Kidney glomerular epithelial cell (primary cell): ENCODE measurements around the gene SH3BP5.
A peak's percentile ranks its signal among the peaks of the same experiment; 100 is the strongest.

Experiments used
- DNase-seq: peaks from one replicate; lab custom pipeline; 2025; lab: John Stamatoyannopoulos, UW

SH3BP5 gene

DNA sequence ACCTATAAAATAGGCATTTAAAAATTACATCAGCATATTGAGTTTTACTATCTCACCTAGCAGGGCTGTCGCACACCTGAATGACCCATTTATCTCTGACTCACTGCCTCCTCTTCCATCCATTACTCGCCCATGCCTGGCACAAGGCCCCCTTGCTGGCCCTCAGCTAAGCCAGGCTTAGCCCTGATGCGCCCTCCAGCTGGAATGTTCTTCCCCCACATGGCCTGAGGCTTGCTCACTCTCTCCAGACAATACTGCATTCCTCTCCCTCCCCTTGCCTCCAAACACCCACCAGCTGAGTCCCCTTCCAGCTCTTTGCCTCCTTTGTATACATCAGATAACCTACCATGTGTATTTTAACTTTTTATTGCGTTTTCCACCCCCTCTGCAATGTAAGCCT lies 7.2 kb downstream of the SH3BP5 start:
- peak; percentile 90 for DNase-seq

DNA sequence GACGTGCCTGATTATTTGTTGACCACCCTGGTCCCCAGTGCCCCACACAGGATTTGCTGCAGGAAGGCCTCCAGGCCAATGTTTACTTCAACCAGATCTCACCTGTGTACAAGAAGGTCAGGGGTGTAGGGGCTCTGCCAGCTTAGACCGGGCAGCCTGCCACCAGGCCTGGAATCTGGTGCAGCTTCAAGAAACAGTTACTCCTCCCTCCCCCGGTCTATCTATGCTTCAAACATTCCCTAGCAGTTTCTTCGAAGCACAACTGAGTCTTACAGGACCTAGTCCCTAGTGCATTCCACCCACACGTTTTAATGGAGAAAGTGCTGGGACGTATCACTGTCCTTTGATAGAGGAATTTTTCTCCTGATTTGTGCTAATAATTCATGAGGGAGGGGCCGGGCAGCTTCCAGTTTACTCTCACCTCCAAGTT lies 8.0 kb downstream of the SH3BP5 start:
- DNase-seq = peak; percentile 17

DNA sequence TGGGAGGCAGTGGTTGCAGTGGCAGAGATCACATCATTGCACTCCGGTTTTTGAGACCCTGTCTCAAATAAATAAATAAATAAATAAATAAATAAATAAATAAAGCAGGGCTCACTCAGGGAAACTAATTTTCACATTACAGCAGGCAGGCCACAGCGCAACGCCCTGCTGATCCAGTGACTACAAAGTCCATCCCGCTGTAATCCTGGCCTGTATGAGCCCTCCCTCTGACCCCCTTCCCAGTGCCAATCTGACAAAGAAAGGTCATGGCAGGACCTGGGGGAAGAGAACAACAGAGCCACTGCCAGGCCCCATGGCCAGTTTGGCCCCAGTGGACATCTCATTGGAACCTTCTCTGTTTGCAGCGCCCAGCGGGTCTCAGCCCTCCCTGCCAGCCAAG lies 9.3 kb downstream of the SH3BP5 start:
- no peak for DNase-seq

DNA sequence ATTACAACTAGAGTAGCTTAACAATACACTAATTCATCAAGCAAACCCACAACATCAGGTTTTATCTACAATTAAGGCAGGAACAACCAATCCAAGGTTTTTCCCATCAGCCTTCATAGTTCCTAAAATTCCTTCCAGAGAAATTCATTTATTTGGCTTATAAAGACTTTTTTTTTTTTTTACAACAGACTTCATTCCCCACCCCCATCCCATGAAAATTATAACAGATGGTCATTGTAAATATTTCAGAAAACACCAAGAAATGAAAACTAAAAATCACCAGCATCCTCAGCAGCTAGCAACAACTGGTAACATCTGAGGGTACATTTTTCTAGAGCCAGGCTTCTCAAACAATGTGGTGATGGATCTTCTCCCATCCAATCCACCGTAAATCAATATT lies 11.0 kb downstream of the SH3BP5 start:
- no peak for DNase-seq

DNA sequence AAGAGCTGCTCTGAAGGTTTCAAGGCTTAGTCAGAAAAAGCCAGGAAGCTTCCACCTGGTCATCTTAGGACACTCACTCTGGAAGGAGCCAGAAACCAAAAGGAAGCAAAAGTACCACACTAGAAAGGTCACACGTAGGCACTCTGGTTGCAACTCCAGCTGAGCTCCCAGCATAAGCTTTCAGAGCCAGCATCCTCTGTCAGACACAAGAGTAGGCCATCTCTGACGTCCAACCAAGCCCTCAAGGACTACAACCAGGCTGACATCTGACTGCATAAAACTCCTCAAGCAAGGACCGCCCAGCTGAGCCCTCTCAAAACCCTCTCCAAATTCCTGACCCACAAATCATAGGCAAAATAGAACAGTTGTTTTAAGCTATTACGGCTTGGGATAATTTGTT lies 12.8 kb downstream of the SH3BP5 start:
- DNase-seq = no peak

DNA sequence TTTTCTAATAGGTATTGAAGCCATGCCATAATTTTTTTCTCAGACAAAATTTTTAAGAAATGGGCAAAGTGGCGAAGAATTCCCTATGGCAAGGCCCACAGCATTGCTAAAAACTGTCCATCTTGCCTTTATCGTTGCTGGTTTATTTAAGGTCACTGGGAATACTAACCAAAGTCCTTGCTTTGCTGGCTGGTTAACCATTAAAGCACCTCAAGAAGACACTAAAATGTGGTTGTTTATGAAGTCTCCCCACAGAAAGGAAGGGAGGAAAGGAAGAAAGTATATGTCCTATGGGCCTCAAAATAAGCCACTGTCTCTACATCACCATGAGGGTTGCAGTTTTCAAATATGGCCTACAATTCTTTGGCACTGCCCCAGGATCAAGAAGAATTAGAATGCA lies 13.2 kb downstream of the SH3BP5 start:
- DNase-seq = no peak

DNA sequence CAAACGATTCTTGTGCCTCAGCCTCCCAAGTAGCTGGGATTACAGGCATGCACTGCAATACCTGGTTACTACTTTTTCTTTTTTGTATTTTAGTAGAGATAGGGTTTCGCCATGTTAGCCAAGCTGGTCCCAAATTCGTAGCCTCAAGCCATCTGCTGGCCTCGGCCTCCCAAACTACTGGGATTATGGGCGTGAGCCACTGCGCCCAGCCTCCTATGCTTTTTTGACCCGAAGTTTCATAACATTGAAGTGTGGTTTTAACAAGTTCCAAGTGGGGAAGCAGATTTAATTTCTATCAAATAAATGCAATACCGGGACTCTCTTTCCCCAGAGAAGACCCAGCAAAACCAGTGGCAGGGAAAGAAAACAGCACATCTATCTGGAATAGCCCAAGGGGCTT lies 13.7 kb downstream of the SH3BP5 start:
- no peak for DNase-seq

DNA sequence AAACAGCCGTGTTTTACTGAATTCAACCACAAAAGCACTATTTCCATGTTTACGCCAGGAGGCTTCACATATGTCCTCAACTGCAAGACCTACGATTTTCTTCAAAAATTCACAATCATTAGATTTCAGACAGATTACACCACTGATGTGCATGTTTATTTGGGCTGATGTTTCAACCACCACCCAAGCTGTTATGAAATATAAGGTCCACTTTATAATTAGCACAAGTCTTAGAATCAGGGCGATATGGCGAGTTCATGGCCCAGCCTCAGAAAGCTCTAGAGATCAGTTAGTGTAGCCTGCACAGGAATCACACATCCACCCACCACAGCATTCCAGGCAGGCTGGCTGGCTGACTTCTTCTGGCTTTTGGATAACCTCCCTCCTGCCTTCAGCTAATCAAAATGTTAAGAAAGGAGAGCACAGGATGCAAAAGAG lies 15.4 kb downstream of the SH3BP5 start:
- DNase-seq = no peak

DNA sequence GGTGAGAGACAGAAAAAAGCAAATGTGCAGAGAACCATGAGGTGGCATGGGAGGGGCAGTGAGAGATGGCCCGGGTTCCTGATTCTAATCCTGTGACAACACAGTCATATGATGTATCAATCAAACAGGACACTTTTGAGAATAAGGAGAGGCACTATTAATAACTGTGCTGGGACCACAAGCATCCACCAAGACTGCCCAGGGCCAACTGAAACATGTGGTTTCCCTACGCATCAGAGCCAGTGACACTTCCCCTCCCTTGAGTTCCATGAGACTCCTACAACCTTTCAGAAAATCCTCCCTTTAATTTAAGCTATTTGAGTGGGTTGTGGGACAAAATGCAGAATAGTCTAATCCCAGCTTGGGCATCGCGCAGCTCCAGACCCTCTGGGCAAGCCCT lies 17.4 kb downstream of the SH3BP5 start:
- no peak for DNase-seq

DNA sequence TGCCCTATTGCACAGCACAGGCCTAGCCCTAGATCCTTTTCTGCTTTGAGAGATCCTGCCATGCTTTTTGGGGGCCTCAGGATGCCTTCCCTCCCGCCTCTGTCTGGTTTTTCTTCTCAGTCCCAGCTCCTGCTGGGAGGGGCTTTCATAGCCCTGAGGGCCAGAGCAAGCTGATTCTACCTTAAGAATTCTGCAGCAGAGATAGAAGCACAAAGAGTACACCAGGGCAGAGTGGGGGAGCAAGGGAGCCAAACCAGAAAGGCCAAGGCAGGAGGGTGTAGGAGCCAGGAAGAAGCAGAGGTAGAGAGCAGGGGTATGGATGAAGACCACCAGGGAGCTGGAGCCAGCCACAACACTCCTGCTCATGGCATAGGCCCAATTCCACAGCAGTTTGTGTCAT lies 18.1 kb downstream of the SH3BP5 start:
- DNase-seq = no peak

DNA sequence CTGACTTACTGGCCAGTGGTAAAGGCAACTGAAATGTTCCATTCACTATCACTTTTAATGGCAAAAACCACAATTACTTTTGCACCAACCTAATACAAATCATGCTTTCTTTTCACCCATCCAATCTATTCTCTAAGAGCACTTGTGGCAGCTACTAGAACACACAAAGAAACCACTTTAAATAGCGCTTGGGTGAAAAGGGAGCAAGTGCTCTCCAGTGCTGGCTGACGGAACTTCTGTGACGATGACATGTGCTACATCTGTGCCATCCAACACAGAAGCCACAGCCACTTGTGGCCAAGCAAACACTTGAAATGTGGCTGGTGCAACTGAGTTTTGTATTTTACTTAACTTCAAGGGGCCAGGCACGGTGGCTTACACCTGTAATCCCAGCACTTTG lies 18.9 kb downstream of the SH3BP5 start:
- DNase-seq = no peak

DNA sequence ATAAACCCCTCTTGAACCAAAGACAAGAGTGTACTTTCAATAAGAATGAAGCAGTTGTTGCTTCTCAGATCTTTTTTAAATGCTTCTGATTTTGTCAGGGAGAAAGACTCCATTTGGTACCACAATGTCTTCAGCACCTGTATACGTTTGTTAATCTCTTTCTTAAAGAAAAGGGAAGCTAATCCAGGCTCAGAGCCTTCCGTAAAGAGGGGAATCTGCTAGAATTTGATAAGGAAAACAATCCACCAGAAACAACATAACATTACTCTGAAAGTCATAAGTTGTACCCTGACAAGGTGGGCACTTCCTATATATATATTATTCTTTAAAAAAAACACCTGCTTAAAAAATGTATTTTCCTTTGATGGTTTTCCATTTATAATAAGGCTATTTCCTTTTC lies 19.8 kb downstream of the SH3BP5 start:
- no peak for DNase-seq

DNA sequence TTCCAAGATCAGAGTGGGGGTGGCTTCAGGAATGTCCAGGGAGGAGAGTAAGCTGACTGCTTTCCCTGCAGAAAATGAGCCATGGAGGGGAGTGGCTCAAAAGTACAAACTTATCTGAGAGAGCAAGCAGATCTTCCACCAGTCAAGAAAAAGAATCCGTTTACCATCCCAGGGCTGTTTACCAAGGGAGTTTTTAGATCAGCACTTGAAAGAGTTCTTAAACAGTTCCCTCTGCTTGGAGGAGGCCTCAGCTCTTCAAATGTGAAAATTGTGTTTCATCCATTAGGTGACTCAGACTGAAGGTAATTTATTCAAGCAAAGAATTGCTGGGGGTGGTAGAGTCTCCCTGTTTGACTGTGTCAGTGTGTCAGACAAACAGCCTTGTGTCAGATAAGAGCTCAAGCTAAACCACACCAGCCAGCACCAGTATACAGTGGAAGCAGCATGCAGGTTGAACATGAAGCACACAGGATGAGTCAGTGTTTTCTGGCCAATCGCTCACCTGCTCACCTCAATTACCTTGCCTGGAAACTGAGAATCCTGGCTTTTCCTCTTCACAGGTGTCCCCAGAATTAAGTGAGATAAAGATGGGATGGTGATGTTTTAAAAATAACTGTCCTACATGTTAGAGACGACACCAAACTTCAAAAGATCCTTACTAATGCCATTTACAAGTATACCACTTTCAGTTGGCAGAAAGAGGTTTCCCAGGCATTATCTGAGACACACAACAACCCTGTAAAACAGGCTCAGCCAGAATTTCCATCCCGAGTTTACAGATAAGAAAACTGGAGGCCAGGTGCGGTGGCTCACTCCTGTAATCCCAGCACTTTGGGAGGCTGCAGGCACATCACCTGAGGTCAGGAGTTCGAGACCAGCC lies 21.7 kb downstream of the SH3BP5 start:
- peak; percentile 92 for DNase-seq

DNA sequence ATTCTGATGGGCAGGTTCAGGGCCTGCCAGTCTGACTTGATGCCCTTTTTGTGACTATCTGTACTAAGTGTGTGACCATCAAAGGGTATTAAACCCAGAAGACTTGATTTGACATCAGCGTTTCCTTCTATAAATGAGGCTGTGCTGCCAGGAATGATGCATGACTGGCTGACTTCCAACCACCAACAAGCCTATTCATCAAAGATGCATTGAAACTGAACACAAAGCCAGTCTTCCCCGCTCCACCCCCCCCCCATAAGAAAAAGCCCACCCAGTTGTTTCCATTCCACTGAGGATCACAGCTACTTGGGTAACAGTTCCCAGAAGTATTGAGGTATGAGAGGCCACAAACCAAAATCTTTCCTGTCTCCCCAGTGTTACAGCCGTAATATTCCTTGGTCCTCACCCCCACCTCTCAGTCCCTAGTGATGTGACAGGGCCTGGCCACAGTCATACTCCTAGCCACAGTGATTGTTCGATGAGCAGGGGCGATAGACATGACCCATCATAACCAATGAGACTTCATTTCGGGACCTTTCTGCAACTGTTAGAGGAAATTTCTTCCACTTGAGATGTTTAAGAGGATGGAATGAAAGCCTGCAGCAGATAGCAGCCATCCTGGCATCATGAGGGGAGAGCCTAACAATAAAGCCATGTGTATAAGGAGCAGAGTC lies 22.6 kb downstream of the SH3BP5 start:
- DNase-seq = no peak

DNA sequence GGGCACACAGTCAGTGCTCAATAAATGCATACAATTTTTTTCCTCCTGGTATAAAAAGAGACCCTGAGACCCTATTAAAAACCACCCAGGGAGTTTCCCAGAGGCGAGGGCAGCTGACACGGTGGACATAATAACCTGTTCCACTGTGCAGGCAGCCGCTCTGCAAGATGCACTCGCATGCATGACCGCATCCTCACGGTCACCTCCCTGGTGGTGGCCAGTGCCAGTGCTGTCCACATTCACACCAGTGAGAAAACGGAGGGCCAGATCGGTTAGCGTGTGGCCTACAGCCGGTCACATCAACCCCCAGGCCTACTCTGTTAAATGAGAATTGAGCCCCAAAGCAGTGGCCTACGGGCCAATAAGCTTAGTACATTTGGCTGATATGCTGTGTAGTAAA lies 24.8 kb downstream of the SH3BP5 start:
- DNase-seq = no peak

DNA sequence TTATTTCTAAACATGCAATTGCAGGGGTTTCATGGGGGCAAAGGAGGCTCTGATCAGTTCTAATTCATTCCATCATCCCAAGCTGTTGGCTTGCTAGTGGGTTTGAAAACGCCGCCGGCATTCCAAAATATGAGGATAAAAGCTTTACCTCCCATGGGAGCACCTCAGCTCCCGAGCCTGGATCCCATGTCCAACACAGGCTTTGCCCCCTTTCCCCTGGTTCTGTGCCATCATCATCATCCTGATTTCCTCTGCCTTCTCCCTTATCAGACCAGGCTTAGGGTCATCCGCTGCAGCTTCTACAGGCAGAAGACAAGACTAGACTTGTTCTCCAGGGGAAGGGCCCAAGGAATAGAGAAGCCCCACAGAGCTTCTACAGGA lies 25.4 kb downstream of the SH3BP5 start:
- DNase-seq = no peak

DNA sequence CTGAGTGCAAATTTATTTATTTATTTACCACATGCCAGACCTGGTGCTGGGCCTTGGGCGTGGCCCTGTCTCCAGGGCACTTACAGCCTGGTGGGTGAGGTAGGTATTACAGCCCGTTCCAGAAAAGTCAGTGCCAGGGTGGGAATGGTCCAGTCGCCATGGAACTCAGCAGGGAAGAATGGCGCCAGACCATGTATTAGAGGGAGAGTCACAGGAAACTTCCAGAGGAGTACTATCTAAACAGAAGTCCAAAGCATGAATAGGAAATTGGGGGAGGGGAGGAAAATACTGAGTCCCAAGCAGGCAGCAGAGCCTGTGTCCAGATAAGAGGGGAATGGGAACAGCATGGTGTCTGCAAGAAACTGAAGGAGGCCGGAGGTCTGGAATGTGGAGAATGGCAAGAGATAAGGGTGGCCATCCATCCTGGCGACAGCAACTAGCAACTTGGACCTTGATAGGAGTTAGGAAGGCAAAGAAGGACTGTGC lies 27.0 kb downstream of the SH3BP5 start:
- DNase-seq = no peak

DNA sequence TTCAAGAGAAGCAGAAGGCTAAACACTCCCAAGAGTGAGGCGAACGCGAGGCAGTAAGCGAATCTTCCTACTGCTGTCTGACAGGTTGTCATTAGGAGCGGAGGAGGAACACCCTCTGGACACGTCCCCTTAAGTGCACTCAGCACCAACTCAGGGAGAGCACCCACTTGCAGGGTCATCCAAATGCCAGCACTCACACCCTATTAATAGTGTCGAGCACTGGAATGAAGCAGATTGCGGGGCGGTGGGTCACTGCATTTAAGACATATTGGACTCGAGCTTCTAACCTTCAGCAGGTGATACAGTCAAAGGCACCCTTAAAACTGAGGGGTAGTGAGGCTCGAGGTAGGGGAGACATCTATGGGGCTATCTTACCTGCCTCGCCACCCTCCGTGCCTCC lies 28.7 kb downstream of the SH3BP5 start:
- DNase-seq = no peak

DNA sequence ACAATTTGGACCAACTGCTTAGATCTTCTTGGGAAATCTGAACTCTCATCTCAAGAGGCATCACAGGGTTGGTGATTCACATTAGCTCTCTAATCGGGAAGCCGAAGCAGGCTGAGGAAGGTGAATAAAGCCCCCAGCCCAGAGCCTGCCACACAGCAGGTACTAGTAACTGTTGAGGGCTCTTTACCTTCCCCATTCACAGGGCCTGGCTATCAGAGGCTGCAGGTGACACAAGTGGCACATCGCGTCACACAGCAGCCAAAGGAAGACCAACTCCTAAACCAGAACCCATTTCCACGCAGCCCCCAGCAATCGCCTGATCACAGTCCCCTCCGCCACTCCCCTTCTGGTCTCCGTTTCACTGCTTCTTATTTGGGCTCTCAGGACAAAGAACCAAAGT lies 29.2 kb downstream of the SH3BP5 start:
- no peak for DNase-seq

DNA sequence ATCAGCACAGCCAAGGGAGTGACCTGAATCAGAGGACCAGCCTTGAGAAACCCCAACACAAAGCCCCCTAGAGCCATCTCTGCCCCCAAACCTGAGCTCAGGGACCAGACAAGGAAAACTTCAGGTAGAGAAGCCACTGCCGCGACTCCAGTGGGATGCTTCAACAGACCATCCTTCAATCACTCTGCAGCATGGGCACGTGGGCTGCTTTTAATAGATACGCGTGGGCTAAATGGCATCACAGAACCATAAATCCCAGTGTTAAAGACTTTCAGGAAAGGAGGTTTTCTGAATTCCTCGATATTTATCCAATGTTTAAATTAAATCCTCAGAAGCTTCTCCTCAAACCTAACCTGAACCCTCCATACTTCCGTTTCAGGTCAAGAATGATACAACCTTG lies 30.6 kb downstream of the SH3BP5 start:
- no peak for DNase-seq

DNA sequence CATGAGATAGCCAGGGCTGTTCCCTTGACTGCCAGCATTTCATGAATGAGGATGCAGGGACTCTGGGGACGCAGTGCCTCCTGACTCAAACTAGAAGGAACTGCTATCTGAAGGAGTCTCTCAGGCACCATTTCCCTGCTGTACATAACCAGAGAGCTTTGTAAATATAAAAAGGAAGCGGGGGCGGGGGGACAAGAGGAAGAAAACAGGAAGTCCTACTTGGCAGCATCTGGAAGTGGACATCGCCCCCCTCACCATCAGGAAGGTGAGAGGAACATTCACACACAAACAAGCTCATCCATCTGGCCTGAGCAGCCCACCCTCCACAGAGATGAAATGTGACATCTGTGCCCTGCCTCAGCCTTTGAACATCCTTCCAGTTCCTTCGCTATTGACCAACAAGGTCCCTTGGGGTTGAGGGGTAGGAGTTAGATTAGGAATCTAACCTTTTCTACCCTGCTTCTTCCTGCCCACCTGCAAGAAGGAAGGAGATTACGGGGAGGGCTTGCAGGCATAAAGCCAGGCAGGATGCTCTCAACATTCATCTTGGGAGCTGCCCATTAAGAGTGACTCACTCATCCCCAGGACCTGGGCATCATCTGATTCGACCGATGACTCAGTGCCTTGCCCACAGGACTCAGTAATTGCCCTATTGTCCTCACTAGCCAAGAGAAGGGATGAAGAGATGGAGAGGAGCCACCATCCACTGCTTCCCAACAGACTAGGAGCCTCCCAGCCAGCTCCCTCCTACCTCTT lies 31.9 kb downstream of the SH3BP5 start:
- peak; percentile 66 for DNase-seq

DNA sequence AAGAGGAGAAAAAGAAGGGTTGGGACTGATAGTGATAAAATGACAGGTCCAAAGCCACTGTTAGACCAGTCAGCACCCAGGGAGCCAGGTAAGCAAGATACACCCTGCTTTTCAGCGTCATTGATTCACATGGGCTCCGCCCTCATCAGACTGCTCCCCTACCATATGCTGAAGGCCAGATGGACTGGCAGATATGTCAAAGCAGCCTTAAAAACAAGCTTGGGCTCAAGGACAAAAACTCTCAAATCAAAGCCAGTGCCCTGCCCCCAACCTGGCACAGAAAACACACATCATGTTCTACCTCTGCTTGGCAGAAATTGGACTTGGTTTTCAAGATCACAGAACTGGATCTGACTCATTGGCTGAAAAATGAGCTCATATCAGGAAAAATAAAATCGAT lies 33.4 kb downstream of the SH3BP5 start:
- no peak for DNase-seq

DNA sequence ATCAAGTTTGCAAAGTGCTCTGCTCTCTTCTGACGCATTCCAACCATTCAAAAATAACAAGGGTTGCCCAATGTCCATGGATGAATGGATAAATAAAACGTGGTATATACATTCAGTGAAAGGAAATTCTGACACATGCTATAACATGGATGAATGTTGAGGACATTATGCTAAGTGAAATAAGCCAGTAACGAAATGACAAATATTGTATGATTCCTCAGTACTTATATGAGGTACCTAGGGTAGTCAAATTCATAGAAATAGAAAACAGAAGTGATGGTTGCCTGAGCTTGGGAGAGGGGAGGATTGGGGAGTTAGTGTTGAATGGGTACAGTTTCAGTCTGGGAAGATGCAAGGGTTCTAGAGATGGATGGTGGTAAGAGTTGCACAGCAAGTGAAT lies 33.9 kb downstream of the SH3BP5 start:
- no peak for DNase-seq
